Activated CD8-positive, alpha-beta memory T cell treated with anti-CD3 and anti-CD28 coated beads for 48 hours (primary cell): ENCODE results near the gene SPTLC1.

Experiments
- DNase-seq, 3 experiments: peaks; one replicate each; pipeline ENCODE4 v3.0.0-alpha.2; 2020; ENCODE audit warnings: low read depth in 2 of 3, low spot score in 2 of 3

Gene SPTLC1

GRCh38 chr9:91991721-91992341 is 123.4 kb downstream of the SPTLC1 start:
- DNase-seq, result no peak

DNA sequence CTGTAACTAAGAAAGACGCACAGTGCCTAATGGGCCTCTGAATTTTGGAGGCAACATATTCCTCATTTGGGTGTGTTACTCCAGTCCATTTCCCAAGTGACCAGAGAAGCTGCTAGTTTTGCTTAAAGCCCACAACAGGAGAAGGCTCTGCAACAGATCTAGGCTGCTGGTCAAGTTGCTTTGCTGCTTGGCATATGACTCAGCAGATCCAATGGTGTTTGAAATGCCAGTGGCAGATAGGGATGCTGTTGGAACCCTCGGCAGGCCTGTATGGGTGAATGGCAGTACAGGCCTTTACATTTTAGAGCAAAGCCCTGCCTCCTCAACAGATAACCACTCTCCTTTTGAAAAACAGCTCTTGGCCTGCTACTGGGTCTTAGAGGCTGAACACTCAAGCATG is 129.0 kb downstream of the SPTLC1 start:
- DNase-seq, result no peak

DNA sequence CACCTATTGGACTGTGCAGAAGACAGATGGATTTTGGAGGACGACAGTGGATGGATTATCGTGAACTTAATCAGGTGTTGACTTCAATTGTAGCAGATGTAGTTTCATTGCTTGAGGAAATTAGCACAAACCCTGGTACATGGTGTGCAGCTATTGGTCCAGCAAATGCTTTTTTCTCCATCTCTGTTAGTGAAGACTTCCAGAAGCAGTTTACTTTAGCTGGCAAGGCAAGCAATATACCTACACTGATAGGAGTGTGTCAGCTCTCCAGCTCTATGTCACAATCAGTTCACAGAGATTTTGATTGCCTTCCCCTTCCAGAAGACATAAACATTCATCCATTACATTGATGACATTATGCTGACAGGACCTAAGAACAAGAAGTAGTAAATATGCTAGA is 129.5 kb downstream of the SPTLC1 start:
- no peak for DNase-seq
